Measurements from ENCODE around the gene ANKRD12. TPM values are rescaled to one million over a fixed set of nuclear protein-coding genes. Genes with fewer than 3 reads are reported as not detected.
"Not testable (repeated sequence)": the region's sequence is repeated elsewhere in the genome, so short reads cannot be mapped to it uniquely, and the experiment has no call there.

Gene ANKRD12
- total RNA-seq, 1 donor: 66.2 TPM

DNA sequence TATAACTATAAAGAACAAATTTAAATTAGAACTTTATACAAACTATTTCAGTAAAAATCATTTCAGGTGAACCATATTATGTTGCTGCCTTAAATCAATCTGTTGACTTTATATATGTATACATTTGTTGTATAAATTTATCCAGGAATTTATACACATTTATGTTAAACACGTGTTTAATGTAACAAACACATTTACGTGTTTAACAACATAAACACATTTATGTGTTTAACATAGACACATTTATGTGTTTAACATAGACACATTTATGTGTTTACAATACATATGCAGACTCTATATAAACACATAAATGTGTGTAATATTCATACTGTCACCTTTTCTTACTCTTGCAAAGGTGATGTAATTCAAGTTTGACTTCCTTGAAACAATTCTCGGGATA, 122.6 kb downstream of the ANKRD12 start:
- H3K4me3 ChIP-seq (ENCODE audit: low read depth, low read length): no peak overlapping the region
- TF ChIP-seq CTCF (IDR thresholded peaks at IDR 0.05; ENCODE audit: insufficient read depth, low read length): no peak
- no peak for DNase-seq (ENCODE audit: low read depth)

DNA sequence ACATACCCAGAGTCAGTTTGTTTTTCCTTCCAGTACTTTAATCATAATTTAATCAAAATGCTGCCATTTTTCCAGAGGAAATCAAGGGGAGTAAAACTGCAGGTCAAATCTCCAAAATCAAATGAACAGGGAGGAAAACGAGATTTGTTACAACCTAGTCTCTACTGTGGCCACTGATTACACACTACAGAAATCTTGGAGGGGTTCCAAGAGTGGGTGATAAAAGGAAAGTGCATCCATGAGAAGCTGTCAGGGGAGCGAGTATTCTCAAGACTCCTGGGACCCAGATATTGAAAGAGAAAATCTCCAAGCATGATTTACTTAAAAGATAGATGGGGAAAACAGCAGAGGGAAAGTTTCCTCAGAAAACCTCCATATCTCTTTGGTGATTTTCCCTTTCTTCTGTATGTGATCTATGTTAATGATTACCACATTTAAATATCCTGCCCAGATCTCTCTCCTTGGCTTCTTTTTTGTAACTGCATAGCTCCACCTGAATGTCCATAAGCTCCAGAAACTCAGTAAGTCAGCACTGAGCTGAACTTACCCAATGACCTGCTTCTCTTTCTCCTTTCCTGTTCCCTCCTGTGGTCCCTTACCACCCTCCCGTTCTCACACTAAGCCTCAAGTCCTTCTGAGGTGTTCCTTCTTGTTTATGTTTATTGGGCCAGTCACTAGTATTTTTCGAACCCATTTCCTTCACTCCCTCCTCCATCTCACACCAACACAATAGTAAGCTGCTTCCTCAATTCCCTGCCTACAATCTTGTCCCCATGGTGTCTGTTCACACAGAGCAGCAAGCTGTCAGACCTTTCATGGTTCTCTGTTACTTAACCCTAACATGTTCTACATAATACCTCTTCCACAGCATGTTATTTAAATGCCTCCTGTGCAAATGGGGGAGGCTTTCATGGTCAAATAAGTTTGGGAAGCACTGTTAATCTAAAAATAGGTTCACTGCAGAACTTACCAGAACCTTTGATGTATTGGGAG, 124.1 kb downstream of the ANKRD12 start:
- peak; percentile 8 for DNase-seq (ENCODE audit: low read depth)
- no peak overlapping the region for H3K4me3 ChIP-seq (ENCODE audit: low read depth, low read length)
- no peak for TF ChIP-seq CTCF (IDR thresholded peaks at IDR 0.05; ENCODE audit: insufficient read depth, low read length)

GRCh38 chr18:9263264-9263663, 126.7 kb downstream of the ANKRD12 start:
- no peak for DNase-seq (ENCODE audit: low read depth)
- TF ChIP-seq CTCF (IDR thresholded peaks at IDR 0.05; ENCODE audit: insufficient read depth, low read length): no peak
- no peak overlapping the region for H3K4me3 ChIP-seq (ENCODE audit: low read depth, low read length)

- DNase-seq (ENCODE audit: low read depth); H3K4me3 ChIP-seq (ENCODE audit: low read depth, low read length): not testable (repeated sequence)
Observed at GRCh38 chr18:9264797-9265196, 128.2 kb downstream of the ANKRD12 start.

DNA sequence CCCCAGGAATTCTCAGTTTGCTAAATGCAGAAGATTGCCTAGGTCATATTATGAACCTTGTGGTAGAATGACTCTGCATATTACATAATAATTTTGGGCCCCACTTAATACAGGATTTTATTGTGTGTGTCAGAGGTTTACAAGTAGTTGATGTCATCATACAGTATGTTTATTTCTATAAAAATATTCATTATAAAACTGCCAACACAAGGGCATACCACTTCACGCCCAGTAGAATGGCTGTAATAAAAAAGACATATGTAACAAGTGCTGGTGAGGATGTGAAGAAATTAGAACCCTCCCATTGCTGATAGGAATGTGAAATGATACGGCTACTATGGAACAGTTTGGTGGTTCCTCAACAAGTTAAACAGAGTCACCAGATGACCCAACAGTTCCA, 136.6 kb downstream of the ANKRD12 start:
- DNase-seq (ENCODE audit: low read depth): no peak
- H3K4me3 ChIP-seq (ENCODE audit: low read depth, low read length): no peak overlapping the region
- no peak for TF ChIP-seq CTCF (IDR thresholded peaks at IDR 0.05; ENCODE audit: insufficient read depth, low read length)

- TF ChIP-seq CTCF (IDR thresholded peaks at IDR 0.05; ENCODE audit: insufficient read depth, low read length): no peak
- no peak for DNase-seq (ENCODE audit: low read depth)
- no peak overlapping the region for H3K4me3 ChIP-seq (ENCODE audit: low read depth, low read length)
Observed at GRCh38 chr18:9275890-9276289, 139.3 kb downstream of the ANKRD12 start.

GRCh38 chr18:9278028-9278427, 141.4 kb downstream of the ANKRD12 start:
- no peak overlapping the region for H3K4me3 ChIP-seq (ENCODE audit: low read depth, low read length)
- TF ChIP-seq CTCF (IDR thresholded peaks at IDR 0.05; ENCODE audit: insufficient read depth, low read length): no peak
- DNase-seq (ENCODE audit: low read depth): no peak

Data from fibroblast of the aortic adventitia (primary cell).